Endothelial cell of umbilical vein (primary cell): ENCODE results near the gene CLIC2. TPM values are rescaled to one million over a fixed set of nuclear protein-coding genes. Genes with fewer than 3 reads are reported as not detected.

Experiments used
- BruUV-seq: library from RNA; stranded (reverse); fragments of 400-500 nt; replicated peaks from 2 replicates; lab custom pipeline; 2021; lab: Mats Ljungman, UMichigan
- CTCF ChIA-PET: fragments of 300-600, 350-600 bp; sonication (Branson Sonifier 250); formaldehyde crosslinking; loops from one replicate; lab custom pipeline; 2021; ENCODE audit warnings: antibody characterized with exemption, inconsistent platforms; lab: Charles Lee
- POLR2A ChIA-PET: fragments of 300-600, 350-600 bp; sonication (Branson Sonifier 250); formaldehyde crosslinking; loops from one replicate; lab custom pipeline; 2021; ENCODE audit warnings: antibody characterized with exemption, inconsistent platforms; lab: Charles Lee
- DNase-seq: peaks from one replicate; pipeline ENCODE4 v3.0.0-alpha.2; 2011; ENCODE audit warnings: low read depth, low spot score
- FAIRE-seq: peaks from 2 replicates; lab custom pipeline; 2011; peaks lifted over from hg19 to GRCh38; lab: Jason Lieb, UNC
- H2AFZ ChIP-seq: 2 replicates; pipeline ENCODE4 v1.6.0; 2012; ENCODE audit warnings: low read depth, low read length, control low read depth, inconsistent platforms
- H3K27ac ChIP-seq: 2 replicates; pipeline ENCODE4 v1.5.1; 2011; ENCODE audit warnings: low read depth, mild to moderate bottlenecking, control low read depth, low read length, moderate library complexity; ENCODE audit not compliant: insufficient read depth
- H3K27me3 ChIP-seq, 2 experiments: 2 replicates each; pipeline versions ENCODE4 v1.6.0 to v1.6.1; 2011; ENCODE audit warnings: low read length in 2 of 2, mixed read lengths in 1 of 2; ENCODE audit not compliant: control insufficient read depth in 2 of 2, insufficient read depth in 2 of 2
- H3K36me3 ChIP-seq, 2 experiments: 2 replicates in 1 of 2; 3 replicates in 1 of 2; pipeline ENCODE4 v1.5.1; 2011; ENCODE audit warnings: low read length in 2 of 2, mild to moderate bottlenecking in 1 of 2, moderate library complexity in 1 of 2; ENCODE audit not compliant: control insufficient read depth in 2 of 2, insufficient read depth in 2 of 2; ENCODE audit errors: extremely low read depth in 1 of 2
- H3K4me1 ChIP-seq: 3 replicates; pipeline ENCODE4 v1.5.1; 2011; ENCODE audit warnings: mild to moderate bottlenecking, low read length; ENCODE audit not compliant: control insufficient read depth, insufficient read depth; ENCODE audit errors: extremely low read depth
- H3K4me2 ChIP-seq: 2 replicates; pipeline ENCODE4 v1.6.1; 2011; ENCODE audit warnings: low read length, control low read depth, mixed read lengths; ENCODE audit not compliant: insufficient read depth
- H3K4me3 ChIP-seq, 3 experiments: fragments of 200-600 bp in 1 of 3; sonication (generic), shearing (Covaris generic) in 1 of 3; replicated peaks in 1 of 3; 2 replicates each; pipeline ENCODE4 v1.5.1; 2011 to 2016; ENCODE audit warnings: control low read depth in 3 of 3, low read length in 3 of 3, mild to moderate bottlenecking in 2 of 3, inconsistent platforms in 1 of 3, low read depth in 1 of 3, moderate library complexity in 1 of 3; ENCODE audit not compliant: insufficient read depth in 1 of 3
- H3K79me2 ChIP-seq: 2 replicates; pipeline ENCODE4 v1.6.0; 2012; ENCODE audit warnings: low read length, inconsistent platforms; ENCODE audit not compliant: control insufficient read depth, insufficient read depth
- H3K9ac ChIP-seq: replicated peaks from 2 replicates; pipeline ENCODE3; 2011; ENCODE audit warnings: low read length, control low read depth; ENCODE audit not compliant: insufficient read depth; ENCODE audit errors: extremely low read depth
- H3K9me1 ChIP-seq: replicated peaks from 3 replicates; pipeline ENCODE4 v1.6.0; 2011; ENCODE audit warnings: mild to moderate bottlenecking, low read length; ENCODE audit not compliant: control insufficient read depth, insufficient read depth; ENCODE audit errors: extremely low read depth
- H3K9me3 ChIP-seq: replicated peaks from 2 replicates; pipeline ENCODE4 v1.5.1; 2012; ENCODE audit warnings: low read length, inconsistent platforms; ENCODE audit not compliant: control insufficient read depth, insufficient read depth
- H4K20me1 ChIP-seq: replicated peaks from 2 replicates; pipeline ENCODE3; 2011; ENCODE audit warnings: mild to moderate bottlenecking, low read length; ENCODE audit not compliant: control insufficient read depth, insufficient read depth; ENCODE audit errors: extremely low read depth
- EZH2 ChIP-seq: IDR thresholded peaks from 2 replicates; pipeline ENCODE4 v1.6.1; 2012; ENCODE audit warnings: borderline replicate concordance, low read depth, mild to moderate bottlenecking, moderate library complexity, low read length, inconsistent platforms; ENCODE audit not compliant: severe bottlenecking
- FOS ChIP-seq: IDR thresholded peaks from 2 replicates; pipeline ENCODE4 v1.6.1; 2011; ENCODE audit warnings: mild to moderate bottlenecking, low read length, moderate library complexity, borderline replicate concordance; ENCODE audit not compliant: insufficient read depth
- GATA2 ChIP-seq: IDR thresholded peaks from 2 replicates; pipeline ENCODE4 v1.7.0; 2011; ENCODE audit warnings: low read depth, mild to moderate bottlenecking, moderate library complexity, mixed read lengths, low read length; ENCODE audit not compliant: insufficient read length, insufficient read depth
- JUN ChIP-seq: IDR thresholded peaks from 2 replicates; pipeline ENCODE4 v1.6.1; 2011; ENCODE audit warnings: borderline replicate concordance, low read depth; ENCODE audit not compliant: insufficient read length, insufficient read depth
- MAX ChIP-seq: IDR thresholded peaks from 2 replicates; pipeline ENCODE4 v1.6.1; 2011; ENCODE audit not compliant: insufficient read depth, insufficient read length
- MYC ChIP-seq: IDR thresholded peaks from one replicate; pipeline ENCODE4 v1.6.1; 2011; ENCODE audit warnings: mild to moderate bottlenecking, low read depth, low read length
- POLR2A ChIP-seq: IDR thresholded peaks from 2 replicates; pipeline ENCODE4 v1.6.1; 2012; ENCODE audit warnings: low read depth, mild to moderate bottlenecking, control low read depth, low read length
- POLR2AphosphoS5 ChIP-seq: IDR thresholded peaks from 2 replicates; pipeline ENCODE4 v1.6.1; 2012; ENCODE audit warnings: low read depth, mild to moderate bottlenecking, control low read depth, low read length, moderate library complexity; ENCODE audit not compliant: insufficient read depth
- dilution Hi-C: fragments of 300-500 bp; cut with MboI; formaldehyde crosslinking; loops from one replicate; pipeline ENCODE4 v1.15.0; 2019; ENCODE audit warnings: low sequenced_read_pairs; ENCODE audit not compliant: extremely low pct_ligation_motif_present
- intact Hi-C: fragments of 100-400 bp; cut with micrococcal nuclease; formaldehyde crosslinking; loops from one replicate; pipeline ENCODE4 v1.10.0; 2022
- polyA plus RNA-seq, 4 experiments: library from polyadenylated mRNA; depleted of rRNA in 3 of 4; stranded (reverse) in 3 of 4; unstranded in 1 of 4; fragments of >200 nt; gene quantifications; 2 replicates each; pipeline versions ENCODE4 v1.2.1 to v1.2.3, GENCODE V29; 2011 to 2012; ENCODE audit warnings: missing spikeins in 1 of 4
- total RNA-seq: library from RNA; stranded (reverse); gene quantifications from 2 replicates; pipeline ENCODE4 v1.2.3, GENCODE V29; 2021
- TF ChIP-seq, protein P1 (sequence below), 2 donors: IDR thresholded peaks; 1 replicate in 1 of 2; 2 replicates in 1 of 2; pipeline ENCODE4 v1.5.1; 2011; ENCODE audit warnings: low read length in 2 of 2, mild to moderate bottlenecking in 2 of 2, moderate library complexity in 2 of 2, control low read depth in 1 of 2, inconsistent platforms in 1 of 2, low read depth in 1 of 2; ENCODE audit not compliant: insufficient read depth in 1 of 2; ENCODE audit errors: extremely low read depth in 1 of 2

CLIC2 gene
- total and polyA plus RNA-seq, 2 donors (not counting 3 experiments of a cell fraction or from before 2014, with no cell fraction given), result 0.23 to 0.73 TPM

- H4K20me1 ChIP-seq, result no peaks in the 10 kb centered on the region
- no peaks in the 10 kb centered on the region for H3K4me1 ChIP-seq
- no peaks in the 10 kb centered on the region for H3K27me3 ChIP-seq
- FAIRE-seq (no peak), DNase-seq (no peak)
- POLR2A ChIA-PET, result no interaction called here
- CTCF ChIA-PET, result no interaction called here
- H3K4me2 ChIP-seq, result no peak overlapping the region
- intact Hi-C loops, result no loop called here
- no peak overlapping the region for H3K9ac ChIP-seq
- H3K4me3 ChIP-seq, result no peak overlapping the region
- H2AFZ ChIP-seq, result no peak overlapping the region
- no peaks in the 10 kb centered on the region for H3K36me3 ChIP-seq
- dilution Hi-C loops, result no loop called here
- H3K9me3 ChIP-seq, result no peaks in the 10 kb centered on the region
- H3K79me2 ChIP-seq, result no peaks in the 10 kb centered on the region
- no peak overlapping the region for H3K27ac ChIP-seq
- BruUV-seq, result no TSS peak
- H3K9me1 ChIP-seq, result no peaks in the 10 kb centered on the region
- TF ChIP-seq FOS, result no peak
- TF ChIP-seq GATA2, result no peak
- TF ChIP-seq MAX, result no peak
- TF ChIP-seq, protein P1, sequence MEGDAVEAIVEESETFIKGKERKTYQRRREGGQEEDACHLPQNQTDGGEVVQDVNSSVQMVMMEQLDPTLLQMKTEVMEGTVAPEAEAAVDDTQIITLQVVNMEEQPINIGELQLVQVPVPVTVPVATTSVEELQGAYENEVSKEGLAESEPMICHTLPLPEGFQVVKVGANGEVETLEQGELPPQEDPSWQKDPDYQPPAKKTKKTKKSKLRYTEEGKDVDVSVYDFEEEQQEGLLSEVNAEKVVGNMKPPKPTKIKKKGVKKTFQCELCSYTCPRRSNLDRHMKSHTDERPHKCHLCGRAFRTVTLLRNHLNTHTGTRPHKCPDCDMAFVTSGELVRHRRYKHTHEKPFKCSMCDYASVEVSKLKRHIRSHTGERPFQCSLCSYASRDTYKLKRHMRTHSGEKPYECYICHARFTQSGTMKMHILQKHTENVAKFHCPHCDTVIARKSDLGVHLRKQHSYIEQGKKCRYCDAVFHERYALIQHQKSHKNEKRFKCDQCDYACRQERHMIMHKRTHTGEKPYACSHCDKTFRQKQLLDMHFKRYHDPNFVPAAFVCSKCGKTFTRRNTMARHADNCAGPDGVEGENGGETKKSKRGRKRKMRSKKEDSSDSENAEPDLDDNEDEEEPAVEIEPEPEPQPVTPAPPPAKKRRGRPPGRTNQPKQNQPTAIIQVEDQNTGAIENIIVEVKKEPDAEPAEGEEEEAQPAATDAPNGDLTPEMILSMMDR (IDR thresholded peaks at IDR 0.05; ENCODE audit: extremely low read depth in 1 of 2, insufficient read depth in 1 of 2, low read depth in 1 of 2, low read length in 2 of 2), result no peak
- TF ChIP-seq POLR2AphosphoS5, result no peak
- no peak for TF ChIP-seq MYC
- no peak for TF ChIP-seq JUN
- no peak for TF ChIP-seq POLR2A
- no peak for TF ChIP-seq EZH2
These were observed 7.8 kb downstream of the CLIC2 start for GRCh38 chrX:155326610-155327009.
